ENCODE measurements around the gene ZNF69. TPM values are rescaled to one million over a fixed set of nuclear protein-coding genes. Genes with fewer than 3 reads are reported as not detected.

The ZNF69 gene
- total and polyA plus RNA-seq, 2 donors (not counting 3 experiments of a cell fraction or from before 2014, with no cell fraction given), result 1.9 to 5.6 TPM

GRCh38 chr19:11950312-11950711 lies 62.7 kb downstream of the ZNF69 start:
- ChIA-PET CTCF (no interaction called here), POLR2A (no interaction called here)
- Histone ChIP-seq H3K9ac (replicated peaks; ENCODE audit: extremely low read depth, insufficient read depth, low read length) (no peak overlapping the region), H3K79me2 (ENCODE audit: control insufficient read depth, insufficient read depth, low read length) (no peaks in the 10 kb centered on the region), H3K4me3 (replicated peaks in 1 of 3; ENCODE audit: insufficient read depth in 1 of 3, low read depth in 1 of 3, low read length in 3 of 3) (no peak overlapping the region), H2AFZ (ENCODE audit: low read depth, low read length) (no peak overlapping the region), H3K9me3 (replicated peaks; ENCODE audit: control insufficient read depth, insufficient read depth, low read length) (peaks cover 31% of the 10 kb centered on the region), H3K36me3 (ENCODE audit: control insufficient read depth in 2 of 2, extremely low read depth in 1 of 2, insufficient read depth in 2 of 2, low read length in 2 of 2) (peaks cover 7 to 12% of the 10 kb centered on the region in 2 experiments), H3K4me2 (ENCODE audit: insufficient read depth, low read length) (no peak overlapping the region), H3K27me3 (ENCODE audit: control insufficient read depth in 2 of 2, insufficient read depth in 2 of 2, low read length in 2 of 2) (no peaks in the 10 kb centered on the region), H4K20me1 (replicated peaks; ENCODE audit: control insufficient read depth, extremely low read depth, insufficient read depth, low read length) (no peaks in the 10 kb centered on the region), H3K27ac (ENCODE audit: insufficient read depth, low read depth, low read length) (no peak overlapping the region), H3K9me1 (replicated peaks; ENCODE audit: control insufficient read depth, extremely low read depth, insufficient read depth, low read length) (no peaks in the 10 kb centered on the region), H3K4me1 (ENCODE audit: control insufficient read depth, extremely low read depth, insufficient read depth, low read length) (no peaks in the 10 kb centered on the region)
- DNase-seq (ENCODE audit: low read depth, low spot score), result no peak
- BruUV-seq (replicated peaks), result no TSS peak
- no peak for TF ChIP-seq EZH2 (IDR thresholded peaks at IDR 0.05; ENCODE audit: borderline replicate concordance, low read depth, low read length, severe bottlenecking)
- no peak for FAIRE-seq
- intact Hi-C loops (cut with micrococcal nuclease), result no loop called here
- dilution Hi-C loops (cut with MboI; ENCODE audit: extremely low pct_ligation_motif_present, low sequenced_read_pairs), result no loop called here

Other genes starting within 250 kb of the ZNF69 start
- gene ZNF823, start 148.8 kb upstream of the ZNF69 start, total RNA-seq, result 3.8 and 4.4 TPM in 2 replicates
- gene ZNF823, start 148.8 kb upstream of the ZNF69 start, polyA plus RNA-seq, result 1.1 and 1.4 TPM in 2 replicates
- gene ZNF441, start 120.8 kb upstream of the ZNF69 start, total RNA-seq, result 2.4 and 4.5 TPM in 2 replicates
- gene ZNF441, start 120.8 kb upstream of the ZNF69 start, polyA plus RNA-seq, result 1.2 and 1.9 TPM in 2 replicates
- 0.85 and 1.1 TPM in 2 replicates for gene ZNF491, start 89.3 kb upstream of the ZNF69 start, total RNA-seq
- gene ZNF491, start 89.3 kb upstream of the ZNF69 start, polyA plus RNA-seq, result 0.35 and 0.55 TPM in 2 replicates
- gene ZNF440, start 73.5 kb upstream of the ZNF69 start, total RNA-seq, result 9.1 and 13.3 TPM in 2 replicates
- gene ZNF440, start 73.5 kb upstream of the ZNF69 start, polyA plus RNA-seq, result 1.5 and 2.2 TPM in 2 replicates
- 0.33 TPM in 1 of 2 replicates, not detected in the other for gene ZNF439, start 39.1 kb upstream of the ZNF69 start, total RNA-seq
- 0.12 and 0.18 TPM in 2 replicates for gene ZNF439, start 39.1 kb upstream of the ZNF69 start, polyA plus RNA-seq
- 6.9 and 7.9 TPM in 2 replicates for gene ZNF700, start 37.3 kb downstream of the ZNF69 start, total RNA-seq
- 1.8 and 2.3 TPM in 2 replicates for gene ZNF700, start 37.3 kb downstream of the ZNF69 start, polyA plus RNA-seq
- 0.48 and 0.77 TPM in 2 replicates for gene ZNF763, start 77.3 kb downstream of the ZNF69 start, total RNA-seq
- 0.17 and 0.22 TPM in 2 replicates for gene ZNF763, start 77.3 kb downstream of the ZNF69 start, polyA plus RNA-seq
- gene ZNF433, start 147.9 kb downstream of the ZNF69 start, total RNA-seq, result 0.42 and 1.8 TPM in 2 replicates
- 1.3 and 2.1 TPM in 2 replicates for gene ZNF433, start 147.9 kb downstream of the ZNF69 start, polyA plus RNA-seq
- gene ZNF878, start 165.2 kb downstream of the ZNF69 start, total RNA-seq, result 0.51 TPM in 1 of 2 replicates, not detected in the other
- gene ZNF878, start 165.2 kb downstream of the ZNF69 start, polyA plus RNA-seq, result not detected in 2 replicates
- gene ZNF844, start 176.9 kb downstream of the ZNF69 start, total RNA-seq, result 0.90 and 3.8 TPM in 2 replicates
- gene ZNF844, start 176.9 kb downstream of the ZNF69 start, polyA plus RNA-seq, result 0.88 and 0.90 TPM in 2 replicates